Measurements from ENCODE around the gene NRIP1. TPM values are rescaled to one million over a fixed set of nuclear protein-coding genes. Genes with fewer than 3 reads are reported as not detected.

Gene NRIP1
- total RNA-seq, 1 experiment from 2014 or later, result 19.1 TPM

DNA sequence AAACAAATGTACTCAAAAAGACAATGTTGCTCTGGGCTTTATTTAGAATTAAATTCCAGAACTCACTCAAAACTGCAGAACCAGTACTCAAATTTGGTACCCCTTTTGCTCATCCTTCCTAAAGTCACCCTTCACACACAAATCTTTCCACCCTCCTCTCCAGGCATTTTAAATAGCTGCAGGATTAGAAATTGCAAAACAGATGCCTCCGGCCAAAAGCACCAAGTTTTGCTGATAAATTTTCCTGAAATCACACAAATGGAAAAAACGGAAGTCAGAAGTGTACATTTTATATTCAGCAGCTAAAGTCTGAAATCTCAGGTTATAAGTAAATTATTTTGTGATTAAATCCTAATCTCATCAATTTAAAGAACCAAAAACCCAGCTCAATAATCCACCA lies 147.0 kb downstream of the NRIP1 start:
- intact Hi-C loops (cut with micrococcal nuclease; ENCODE audit: unreplicated experiment) (no loop called here), in situ Hi-C loops (cut with HindIII; ENCODE audit: low pct_unique_long_range_greater_than_20kb, low sequenced_read_pairs) (no loop called here)
- no peak for DNase-seq (ENCODE audit: low read depth, low spot score)
- no peaks in the 10 kb centered on the region for H3K4me1 ChIP-seq (ENCODE audit: control insufficient read depth, insufficient read depth, low read length)
- H3K36me3 ChIP-seq (ENCODE audit: control insufficient read depth, insufficient read depth, low read length), result no peaks in the 10 kb centered on the region
- no peaks in the 10 kb centered on the region for H3K27me3 ChIP-seq (ENCODE audit: control insufficient read depth, insufficient read depth, low read length)
- POLR2A ChIA-PET, result no interaction called here
- TF ChIP-seq, protein P1, sequence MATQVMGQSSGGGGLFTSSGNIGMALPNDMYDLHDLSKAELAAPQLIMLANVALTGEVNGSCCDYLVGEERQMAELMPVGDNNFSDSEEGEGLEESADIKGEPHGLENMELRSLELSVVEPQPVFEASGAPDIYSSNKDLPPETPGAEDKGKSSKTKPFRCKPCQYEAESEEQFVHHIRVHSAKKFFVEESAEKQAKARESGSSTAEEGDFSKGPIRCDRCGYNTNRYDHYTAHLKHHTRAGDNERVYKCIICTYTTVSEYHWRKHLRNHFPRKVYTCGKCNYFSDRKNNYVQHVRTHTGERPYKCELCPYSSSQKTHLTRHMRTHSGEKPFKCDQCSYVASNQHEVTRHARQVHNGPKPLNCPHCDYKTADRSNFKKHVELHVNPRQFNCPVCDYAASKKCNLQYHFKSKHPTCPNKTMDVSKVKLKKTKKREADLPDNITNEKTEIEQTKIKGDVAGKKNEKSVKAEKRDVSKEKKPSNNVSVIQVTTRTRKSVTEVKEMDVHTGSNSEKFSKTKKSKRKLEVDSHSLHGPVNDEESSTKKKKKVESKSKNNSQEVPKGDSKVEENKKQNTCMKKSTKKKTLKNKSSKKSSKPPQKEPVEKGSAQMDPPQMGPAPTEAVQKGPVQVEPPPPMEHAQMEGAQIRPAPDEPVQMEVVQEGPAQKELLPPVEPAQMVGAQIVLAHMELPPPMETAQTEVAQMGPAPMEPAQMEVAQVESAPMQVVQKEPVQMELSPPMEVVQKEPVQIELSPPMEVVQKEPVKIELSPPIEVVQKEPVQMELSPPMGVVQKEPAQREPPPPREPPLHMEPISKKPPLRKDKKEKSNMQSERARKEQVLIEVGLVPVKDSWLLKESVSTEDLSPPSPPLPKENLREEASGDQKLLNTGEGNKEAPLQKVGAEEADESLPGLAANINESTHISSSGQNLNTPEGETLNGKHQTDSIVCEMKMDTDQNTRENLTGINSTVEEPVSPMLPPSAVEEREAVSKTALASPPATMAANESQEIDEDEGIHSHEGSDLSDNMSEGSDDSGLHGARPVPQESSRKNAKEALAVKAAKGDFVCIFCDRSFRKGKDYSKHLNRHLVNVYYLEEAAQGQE (IDR thresholded peaks at IDR 0.05; ENCODE audit: insufficient read depth in 1 of 2, low read depth in 2 of 2, low read length in 1 of 2), result no peak
- no peak for TF ChIP-seq TCF7L2 (IDR thresholded peaks at IDR 0.05; ENCODE audit: low read depth, low read length)
- TF ChIP-seq SIN3A (IDR thresholded peaks at IDR 0.05; ENCODE audit: borderline replicate concordance, insufficient read depth, low read depth, low read length), result no peak
- TF ChIP-seq, protein P2, sequence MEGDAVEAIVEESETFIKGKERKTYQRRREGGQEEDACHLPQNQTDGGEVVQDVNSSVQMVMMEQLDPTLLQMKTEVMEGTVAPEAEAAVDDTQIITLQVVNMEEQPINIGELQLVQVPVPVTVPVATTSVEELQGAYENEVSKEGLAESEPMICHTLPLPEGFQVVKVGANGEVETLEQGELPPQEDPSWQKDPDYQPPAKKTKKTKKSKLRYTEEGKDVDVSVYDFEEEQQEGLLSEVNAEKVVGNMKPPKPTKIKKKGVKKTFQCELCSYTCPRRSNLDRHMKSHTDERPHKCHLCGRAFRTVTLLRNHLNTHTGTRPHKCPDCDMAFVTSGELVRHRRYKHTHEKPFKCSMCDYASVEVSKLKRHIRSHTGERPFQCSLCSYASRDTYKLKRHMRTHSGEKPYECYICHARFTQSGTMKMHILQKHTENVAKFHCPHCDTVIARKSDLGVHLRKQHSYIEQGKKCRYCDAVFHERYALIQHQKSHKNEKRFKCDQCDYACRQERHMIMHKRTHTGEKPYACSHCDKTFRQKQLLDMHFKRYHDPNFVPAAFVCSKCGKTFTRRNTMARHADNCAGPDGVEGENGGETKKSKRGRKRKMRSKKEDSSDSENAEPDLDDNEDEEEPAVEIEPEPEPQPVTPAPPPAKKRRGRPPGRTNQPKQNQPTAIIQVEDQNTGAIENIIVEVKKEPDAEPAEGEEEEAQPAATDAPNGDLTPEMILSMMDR (IDR thresholded peaks at IDR 0.05), result no peak
- TF ChIP-seq POLR2AphosphoS5 (IDR thresholded peaks at IDR 0.05; ENCODE audit: low read depth, low read length), result no peak
- BruUV-seq (replicated peaks), result no TSS peak
- ATAC-seq, result no peak
- CTCF ChIA-PET, result no interaction called here
- H3K27ac ChIP-seq (ENCODE audit: low read length), result no peak overlapping the region
- H3K4me3 ChIP-seq (ENCODE audit: low read depth in 2 of 2, low read length in 2 of 2), result no peak overlapping the region
- no peaks in the 10 kb centered on the region for H3K9me3 ChIP-seq (ENCODE audit: control insufficient read depth, insufficient read depth, low read depth, low read length)

DNA sequence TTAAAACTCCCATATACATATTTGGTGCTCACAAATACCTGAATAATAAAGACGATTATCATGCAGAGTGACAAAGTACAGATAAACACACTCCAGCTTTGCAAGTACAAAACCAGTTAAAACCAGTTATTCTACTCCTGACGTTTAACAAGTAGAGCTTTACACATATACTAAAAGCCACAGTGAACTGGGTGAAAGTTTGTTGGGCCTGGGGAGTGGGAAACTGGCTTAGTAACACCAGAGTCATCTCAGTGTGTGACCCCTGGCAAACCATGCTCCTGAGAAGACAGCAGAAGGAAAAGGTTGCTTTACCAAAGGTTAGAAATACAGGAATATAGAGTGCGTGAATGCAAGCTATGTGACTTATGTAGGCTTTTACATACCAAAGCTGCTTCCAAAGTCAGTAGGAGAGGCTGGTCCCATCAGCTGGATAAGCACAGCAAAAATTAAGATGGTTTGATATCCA lies 148.1 kb downstream of the NRIP1 start:
- Histone ChIP-seq H3K27me3 (ENCODE audit: control insufficient read depth, insufficient read depth, low read length) (no peaks in the 10 kb centered on the region), H3K27ac (ENCODE audit: low read length) (0 out of 2 replicates have a peak overlapping the region, but pooled peaks have one; percentile 7), H3K4me3 (ENCODE audit: low read depth in 2 of 2, low read length in 2 of 2) (no peak overlapping the region), H3K9me3 (ENCODE audit: control insufficient read depth, insufficient read depth, low read depth, low read length) (no peaks in the 10 kb centered on the region), H3K36me3 (ENCODE audit: control insufficient read depth, insufficient read depth, low read length) (no peaks in the 10 kb centered on the region), H3K4me1 (ENCODE audit: control insufficient read depth, insufficient read depth, low read length) (no peaks in the 10 kb centered on the region)
- DNase-seq (ENCODE audit: low read depth, low spot score), result no peak
- no TSS peak for BruUV-seq (replicated peaks)
- TF ChIP-seq, protein P1 (IDR thresholded peaks at IDR 0.05; ENCODE audit: insufficient read depth in 1 of 2, low read depth in 2 of 2, low read length in 1 of 2), result no peak
- TF ChIP-seq TCF7L2 (IDR thresholded peaks at IDR 0.05; ENCODE audit: low read depth, low read length), result no peak
- TF ChIP-seq SIN3A (IDR thresholded peaks at IDR 0.05; ENCODE audit: borderline replicate concordance, insufficient read depth, low read depth, low read length), result no peak
- TF ChIP-seq, protein P2 (IDR thresholded peaks at IDR 0.05), result no peak
- no peak for TF ChIP-seq POLR2AphosphoS5 (IDR thresholded peaks at IDR 0.05; ENCODE audit: low read depth, low read length)
- intact Hi-C loops (cut with micrococcal nuclease; ENCODE audit: unreplicated experiment) (no loop called here), in situ Hi-C loops (cut with HindIII; ENCODE audit: low pct_unique_long_range_greater_than_20kb, low sequenced_read_pairs) (no loop called here)
- no peak for ATAC-seq
- ChIA-PET POLR2A (no interaction called here), CTCF (no interaction called here)
